Panc1 (cell line): ENCODE results near the gene ADCY4. TPM values are rescaled to one million over a fixed set of nuclear protein-coding genes. Genes with fewer than 3 reads are reported as not detected.

ENCODE experiments used
- ATAC-seq: fragments of 200-7000 bp; cut with Tn5 transposase; 2 replicates; pipeline ENCODE4 v1.9.1; 2020; ENCODE audit warnings: mild to moderate bottlenecking, moderate library complexity
- BruUV-seq: library from RNA; stranded (reverse); fragments of 400-500 nt; replicated peaks from 2 replicates; lab custom pipeline; 2021; lab: Mats Ljungman, UMichigan
- CTCF ChIA-PET: fragments of 300-600 bp; sonication (Branson Sonifier 250); formaldehyde crosslinking; loops from one replicate; lab custom pipeline; 2022; ENCODE audit warnings: antibody characterized with exemption; lab: Charles Lee
- POLR2A ChIA-PET: fragments of 300-600 bp; sonication (Branson Sonifier 250); formaldehyde crosslinking; loops from one replicate; lab custom pipeline; 2022; ENCODE audit warnings: antibody characterized with exemption; lab: Charles Lee
- DNase-seq: peaks from one replicate; pipeline ENCODE4 v3.0.0-alpha.2; 2010; ENCODE audit warnings: low read depth, low spot score
- H3K27ac ChIP-seq: 2 replicates; pipeline ENCODE4 v1.5.1; 2011; ENCODE audit warnings: mild to moderate bottlenecking, low read length, inconsistent platforms
- H3K27me3 ChIP-seq: fragments of 200-500 bp; sonication (Bioruptor generic); 2 replicates; pipeline ENCODE4 v1.6.0; 2014; ENCODE audit warnings: low read length, inconsistent platforms; ENCODE audit not compliant: control insufficient read depth, insufficient read depth
- H3K36me3 ChIP-seq: fragments of 200-500 bp; sonication (Bioruptor generic); 2 replicates; pipeline ENCODE4 v1.5.1; 2014; ENCODE audit warnings: inconsistent platforms, mild to moderate bottlenecking, low read length, moderate library complexity; ENCODE audit not compliant: control insufficient read depth, insufficient read depth
- H3K4me1 ChIP-seq: 2 replicates; pipeline ENCODE4 v1.5.1; 2011; ENCODE audit warnings: inconsistent platforms, mild to moderate bottlenecking, low read length, moderate library complexity; ENCODE audit not compliant: control insufficient read depth, insufficient read depth
- H3K4me3 ChIP-seq, 2 experiments: 2 replicates each; pipeline ENCODE4 v1.5.1; 2011 to 2012; ENCODE audit warnings: low read depth in 2 of 2, low read length in 2 of 2, mild to moderate bottlenecking in 2 of 2, inconsistent platforms in 1 of 2, moderate library complexity in 1 of 2
- H3K9me3 ChIP-seq: fragments of 200-500 bp; sonication (Bioruptor generic); 2 replicates; pipeline ENCODE4 v1.5.1; 2014; ENCODE audit warnings: low read depth, mild to moderate bottlenecking, inconsistent platforms, low read length, moderate library complexity; ENCODE audit not compliant: control insufficient read depth, insufficient read depth
- CTCF ChIP-seq: fragments of 450-650 bp; IDR thresholded peaks from 2 replicates; pipeline ENCODE4 v1.5.1; 2017; ENCODE audit warnings: mild to moderate bottlenecking
- POLR2AphosphoS5 ChIP-seq: IDR thresholded peaks from 2 replicates; pipeline ENCODE4 v1.6.1; 2012; ENCODE audit warnings: mild to moderate bottlenecking, low read depth, low read length, moderate library complexity
- REST ChIP-seq, 2 experiments: IDR thresholded peaks; 2 replicates each; pipeline ENCODE4 v1.6.1; 2011 to 2012; ENCODE audit warnings: low read depth in 2 of 2, control low read depth in 1 of 2, low read length in 1 of 2, mild to moderate bottlenecking in 1 of 2, moderate library complexity in 1 of 2; ENCODE audit not compliant: insufficient read depth in 1 of 2
- SIN3A ChIP-seq: IDR thresholded peaks from 2 replicates; pipeline ENCODE4 v1.6.1; 2012; ENCODE audit warnings: low read depth, mild to moderate bottlenecking, low read length, moderate library complexity, borderline replicate concordance; ENCODE audit not compliant: insufficient read depth
- TCF7L2 ChIP-seq: IDR thresholded peaks from 2 replicates; pipeline ENCODE4 v1.6.1; 2011; ENCODE audit warnings: mild to moderate bottlenecking, low read depth, low read length, inconsistent platforms
- in situ Hi-C: cut with HindIII; loops from 2 replicates; pipeline ENCODE4 v1.10.0; 2016; ENCODE audit warnings: low sequenced_read_pairs, low pct_unique_long_range_greater_than_20kb
- intact Hi-C: fragments of 100-400 bp; cut with micrococcal nuclease; formaldehyde crosslinking; loops from one replicate; pipeline ENCODE4 v1.10.0; 2022; ENCODE audit not compliant: unreplicated experiment
- total RNA-seq: library from RNA; stranded (reverse); gene quantifications from one replicate; pipeline ENCODE4 v1.2.1, GENCODE V29; 2021; ENCODE audit not compliant: unreplicated experiment

ADCY4 gene
- total RNA-seq, 1 experiment from 2014 or later = 0.21 TPM

- ChIA-PET POLR2A (interaction anchor here (0.6 kb wide), 1 partner anchor 230 kb away, joined by 7 read pairs; no protein-coding TSS in a partner anchor), CTCF (interaction anchor here (0.6 kb wide), 1 partner anchor 102 kb away, joined by 3 read pairs; no protein-coding TSS in a partner anchor)
- no TSS peak for BruUV-seq
- no peaks in the 10 kb centered on the region for H3K4me1 ChIP-seq
- ATAC-seq = no peak; the same call in 1 of the 2 replicates
- H3K27ac ChIP-seq = no peak overlapping the region
- no peak overlapping the region for H3K4me3 ChIP-seq
- intact Hi-C loops = no loop called here
- TF ChIP-seq SIN3A (no peak), CTCF (no peak), POLR2AphosphoS5 (no peak), REST (IDR thresholded peaks at IDR 0.05; ENCODE audit: insufficient read depth in 1 of 2, low read depth in 2 of 2, low read length in 1 of 2) (no peak), TCF7L2 (no peak)
- in situ Hi-C loops = no loop called here
- H3K36me3 ChIP-seq = no peaks in the 10 kb centered on the region
- no peaks in the 10 kb centered on the region for H3K9me3 ChIP-seq
- no peaks in the 10 kb centered on the region for H3K27me3 ChIP-seq
- DNase-seq = no peak
Observed at GRCh38 chr14:24324024-24324423, 10.8 kb downstream of the ADCY4 start.

- ATAC-seq = no peak
- CTCF ChIA-PET = interaction anchor here (0.5 kb wide), 1 partner anchor 82 kb away, joined by 3 read pairs; no protein-coding TSS in a partner anchor
- BruUV-seq = no TSS peak
Observed at GRCh38 chr14:24323341-24323740, 11.5 kb downstream of the ADCY4 start.

More at GRCh38 chr14:24323341-24323740, 11.5 kb downstream of the ADCY4 start:
- POLR2A ChIA-PET = no interaction called here
- in situ Hi-C loops (no loop called here), intact Hi-C loops (no loop called here)
- no peak overlapping the region for H3K27ac ChIP-seq
- no peaks in the 10 kb centered on the region for H3K27me3 ChIP-seq
- TF ChIP-seq POLR2AphosphoS5 (no peak), SIN3A (no peak), CTCF (no peak), TCF7L2 (no peak), REST (IDR thresholded peaks at IDR 0.05; ENCODE audit: insufficient read depth in 1 of 2, low read depth in 2 of 2, low read length in 1 of 2) (no peak)
- DNase-seq = no peak
- no peak overlapping the region for H3K4me3 ChIP-seq
- H3K36me3 ChIP-seq = no peaks in the 10 kb centered on the region
- no peaks in the 10 kb centered on the region for H3K9me3 ChIP-seq
- no peaks in the 10 kb centered on the region for H3K4me1 ChIP-seq
